DOHH2 (cell line): ENCODE data around the gene ABI3BP.

Source experiments
- H3F3A ChIP-seq: fragments of 200-600 bp; sonication (generic), shearing (Covaris generic); 2 replicates; pipeline ENCODE4 v1.6.0; 2016; ENCODE audit warnings: antibody characterized with exemption, mild to moderate bottlenecking; ENCODE audit not compliant: control insufficient read depth, insufficient read depth
- H3K27ac ChIP-seq: fragments of 200-600 bp; sonication (generic); 2 replicates; pipeline ENCODE4 v1.5.1; 2014; ENCODE audit warnings: low read depth, mild to moderate bottlenecking, low read length, moderate library complexity
- H3K27me3 ChIP-seq: fragments of 200-600 bp; sonication (generic); 2 replicates; pipeline ENCODE4 v1.6.1; 2014; ENCODE audit warnings: mild to moderate bottlenecking, low read length, mixed read lengths; ENCODE audit not compliant: control insufficient read depth
- H3K36me3 ChIP-seq: fragments of 200-600 bp; sonication (generic); 2 replicates; pipeline ENCODE4 v1.6.1; 2014; ENCODE audit warnings: mild to moderate bottlenecking, low read length, moderate library complexity, mixed read lengths; ENCODE audit not compliant: control insufficient read depth
- H3K4me1 ChIP-seq: fragments of 200-600 bp; sonication (generic); 2 replicates; pipeline ENCODE4 v1.6.1; 2014; ENCODE audit warnings: mild to moderate bottlenecking, low read length, mixed read lengths; ENCODE audit not compliant: control insufficient read depth
- H3K4me2 ChIP-seq: fragments of 200-600 bp; sonication (generic); 2 replicates; pipeline ENCODE4 v1.6.0; 2014; ENCODE audit warnings: mild to moderate bottlenecking, low read length, moderate library complexity
- H3K4me3 ChIP-seq: fragments of 200-600 bp; sonication (generic); 2 replicates; pipeline ENCODE4 v1.5.1; 2014; ENCODE audit warnings: mild to moderate bottlenecking, low read length, mixed read lengths
- H3K79me2 ChIP-seq: fragments of 200-600 bp; sonication (generic); 2 replicates; pipeline ENCODE4 v1.6.1; 2014; ENCODE audit warnings: mild to moderate bottlenecking, low read length, mixed read lengths; ENCODE audit not compliant: control insufficient read depth
- H3K9me2 ChIP-seq: fragments of 200-600 bp; sonication (generic); replicated peaks from 2 replicates; pipeline ENCODE4 v1.6.1; 2014; ENCODE audit warnings: mild to moderate bottlenecking, low read length, mixed read lengths; ENCODE audit not compliant: control insufficient read depth
- H3K9me3 ChIP-seq: fragments of 200-600 bp; sonication (generic); 2 replicates; pipeline ENCODE4 v1.6.1; 2014; ENCODE audit warnings: antibody characterized with exemption, low read length, mixed read lengths; ENCODE audit not compliant: control insufficient read depth, insufficient read depth
- H4K20me1 ChIP-seq: fragments of 200-600 bp; sonication (generic); 2 replicates; pipeline ENCODE4 v1.6.0; 2014; ENCODE audit warnings: low read depth, mild to moderate bottlenecking, antibody characterized with exemption, low read length, moderate library complexity; ENCODE audit not compliant: control insufficient read depth, insufficient read depth
- EZH2phosphoT487 ChIP-seq: fragments of 200-600 bp; sonication (generic); IDR thresholded peaks from 2 replicates; pipeline ENCODE4 v1.6.1; 2017; ENCODE audit warnings: borderline replicate concordance, mild to moderate bottlenecking, antibody characterized with exemption, low read length, moderate library complexity, mixed read lengths
- TF ChIP-seq, protein P1 (sequence below): fragments of 200-600 bp; sonication (generic); IDR thresholded peaks from one replicate; pipeline ENCODE4 v1.5.1; 2014; ENCODE audit warnings: antibody characterized with exemption, mild to moderate bottlenecking, low read depth, low read length; ENCODE audit not compliant: poor library complexity, severe bottlenecking

ABI3BP gene

GRCh38 chr3:100978011-100978659 lies 15.1 kb downstream of the ABI3BP start:
- H3K79me2 ChIP-seq, result no peaks in the 10 kb centered on the region
- no peaks in the 10 kb centered on the region for H3K9me2 ChIP-seq
- no peaks in the 10 kb centered on the region for H3K4me1 ChIP-seq
- H3K9me3 ChIP-seq, result no peaks in the 10 kb centered on the region
- no peak overlapping the region for H3K27ac ChIP-seq
- no peaks in the 10 kb centered on the region for H3F3A ChIP-seq
- no peaks in the 10 kb centered on the region for H4K20me1 ChIP-seq
- H3K4me3 ChIP-seq, result no peak overlapping the region
- no peak overlapping the region for H3K4me2 ChIP-seq
- H3K27me3 ChIP-seq, result no peaks in the 10 kb centered on the region
- TF ChIP-seq, protein P1, sequence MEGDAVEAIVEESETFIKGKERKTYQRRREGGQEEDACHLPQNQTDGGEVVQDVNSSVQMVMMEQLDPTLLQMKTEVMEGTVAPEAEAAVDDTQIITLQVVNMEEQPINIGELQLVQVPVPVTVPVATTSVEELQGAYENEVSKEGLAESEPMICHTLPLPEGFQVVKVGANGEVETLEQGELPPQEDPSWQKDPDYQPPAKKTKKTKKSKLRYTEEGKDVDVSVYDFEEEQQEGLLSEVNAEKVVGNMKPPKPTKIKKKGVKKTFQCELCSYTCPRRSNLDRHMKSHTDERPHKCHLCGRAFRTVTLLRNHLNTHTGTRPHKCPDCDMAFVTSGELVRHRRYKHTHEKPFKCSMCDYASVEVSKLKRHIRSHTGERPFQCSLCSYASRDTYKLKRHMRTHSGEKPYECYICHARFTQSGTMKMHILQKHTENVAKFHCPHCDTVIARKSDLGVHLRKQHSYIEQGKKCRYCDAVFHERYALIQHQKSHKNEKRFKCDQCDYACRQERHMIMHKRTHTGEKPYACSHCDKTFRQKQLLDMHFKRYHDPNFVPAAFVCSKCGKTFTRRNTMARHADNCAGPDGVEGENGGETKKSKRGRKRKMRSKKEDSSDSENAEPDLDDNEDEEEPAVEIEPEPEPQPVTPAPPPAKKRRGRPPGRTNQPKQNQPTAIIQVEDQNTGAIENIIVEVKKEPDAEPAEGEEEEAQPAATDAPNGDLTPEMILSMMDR, result no peak
- TF ChIP-seq EZH2phosphoT487, result no peak
- no peaks in the 10 kb centered on the region for H3K36me3 ChIP-seq

- Histone ChIP-seq H3K27ac (no peak overlapping the region), H3K4me2 (no peak overlapping the region), H3K79me2 (no peaks in the 10 kb centered on the region), H3K27me3 (no peaks in the 10 kb centered on the region), H3K4me3 (no peak overlapping the region), H3K36me3 (no peaks in the 10 kb centered on the region), H4K20me1 (no peaks in the 10 kb centered on the region), H3K9me3 (no peaks in the 10 kb centered on the region), H3F3A (no peaks in the 10 kb centered on the region), H3K9me2 (no peaks in the 10 kb centered on the region), H3K4me1 (no peaks in the 10 kb centered on the region)
- TF ChIP-seq, protein P1, result no peak
- no peak for TF ChIP-seq EZH2phosphoT487
These were observed 16.6 kb downstream of the ABI3BP start for GRCh38 chr3:100976611-100977010.

DNA sequence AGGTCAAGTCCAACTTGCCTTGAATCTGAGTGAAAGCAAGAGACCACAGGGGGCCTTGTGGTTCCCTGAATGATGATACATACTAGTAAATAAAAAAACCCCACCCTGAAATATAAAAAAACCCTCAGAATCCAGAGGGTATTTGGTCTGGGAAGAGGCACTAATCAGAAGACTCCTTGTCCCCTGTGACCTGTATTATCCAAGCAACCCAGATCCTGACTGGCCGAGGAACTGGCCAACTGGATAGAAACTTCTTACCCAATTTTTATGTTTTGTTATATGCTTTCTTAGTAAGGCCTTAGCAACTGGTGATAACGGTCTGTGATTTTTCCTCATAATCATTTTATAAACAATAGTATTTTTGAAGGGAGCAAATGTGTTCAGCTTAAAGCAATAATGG lies 17.5 kb downstream of the ABI3BP start:
- Histone ChIP-seq H3K4me2 (no peak overlapping the region), H3K4me1 (no peaks in the 10 kb centered on the region), H3F3A (no peaks in the 10 kb centered on the region), H3K27ac (no peak overlapping the region), H4K20me1 (no peaks in the 10 kb centered on the region), H3K4me3 (no peak overlapping the region), H3K79me2 (no peaks in the 10 kb centered on the region), H3K36me3 (no peaks in the 10 kb centered on the region), H3K9me3 (no peaks in the 10 kb centered on the region), H3K27me3 (no peaks in the 10 kb centered on the region), H3K9me2 (no peaks in the 10 kb centered on the region)
- TF ChIP-seq, protein P1, result no peak
- no peak for TF ChIP-seq EZH2phosphoT487

- TF ChIP-seq EZH2phosphoT487, result no peak
- TF ChIP-seq, protein P1, result no peak
- H3K27ac ChIP-seq, result no peak overlapping the region
- H3K4me1 ChIP-seq, result no peaks in the 10 kb centered on the region
- no peaks in the 10 kb centered on the region for H3K79me2 ChIP-seq
- H3F3A ChIP-seq, result no peaks in the 10 kb centered on the region
- H3K36me3 ChIP-seq, result no peaks in the 10 kb centered on the region
- no peaks in the 10 kb centered on the region for H3K9me2 ChIP-seq
- H3K9me3 ChIP-seq, result no peaks in the 10 kb centered on the region
- H3K27me3 ChIP-seq, result no peaks in the 10 kb centered on the region
- no peaks in the 10 kb centered on the region for H4K20me1 ChIP-seq
- H3K4me2 ChIP-seq, result no peak overlapping the region
- no peak overlapping the region for H3K4me3 ChIP-seq
These were observed 19.6 kb downstream of the ABI3BP start for GRCh38 chr3:100973594-100973993.
